Activated gamma-delta T cell (primary cell): ENCODE results near the gene GMPR2.
"Not testable (repeated sequence)": the region's sequence is repeated elsewhere in the genome, so short reads cannot be mapped to it uniquely, and the experiment has no call there.

ENCODE experiments used
- DNase-seq: peaks from one replicate; lab custom pipeline; 2025; lab: John Stamatoyannopoulos, UW

The GMPR2 gene

GRCh38 chr14:24202538-24202937 is 30.2 kb upstream of the GMPR2 start:
- not testable (repeated sequence) for DNase-seq

DNA sequence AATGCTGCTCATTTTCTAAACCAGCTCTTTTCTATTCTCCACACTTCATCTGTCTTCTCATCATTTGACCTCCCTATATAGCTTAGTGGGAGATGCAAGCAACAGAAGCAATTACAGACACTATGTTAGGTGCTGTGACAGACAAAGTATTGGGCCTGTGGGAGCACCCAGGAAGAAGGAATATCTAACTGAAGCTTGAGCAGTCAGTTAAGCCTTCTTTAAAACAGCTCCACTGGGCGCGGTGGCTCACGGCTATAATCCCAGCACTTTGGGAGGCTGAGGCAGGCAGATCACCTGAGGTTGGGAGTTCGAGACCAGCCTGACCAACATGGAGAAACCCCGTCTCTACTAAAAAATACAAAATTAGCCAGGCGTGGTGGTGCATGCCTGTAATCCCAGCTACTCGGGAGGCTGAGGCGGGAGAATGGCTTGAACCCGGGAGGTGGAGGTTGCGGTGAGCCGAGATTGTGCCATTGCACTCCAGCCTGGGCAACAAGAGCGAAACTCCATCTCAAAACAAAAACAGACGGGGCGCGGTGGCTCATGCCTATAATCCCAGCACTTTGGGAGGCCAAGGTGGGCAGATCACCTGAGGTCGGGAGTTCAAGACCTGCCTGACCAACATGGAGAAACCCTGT is 29.4 kb upstream of the GMPR2 start:
- not testable (repeated sequence) for DNase-seq

DNA sequence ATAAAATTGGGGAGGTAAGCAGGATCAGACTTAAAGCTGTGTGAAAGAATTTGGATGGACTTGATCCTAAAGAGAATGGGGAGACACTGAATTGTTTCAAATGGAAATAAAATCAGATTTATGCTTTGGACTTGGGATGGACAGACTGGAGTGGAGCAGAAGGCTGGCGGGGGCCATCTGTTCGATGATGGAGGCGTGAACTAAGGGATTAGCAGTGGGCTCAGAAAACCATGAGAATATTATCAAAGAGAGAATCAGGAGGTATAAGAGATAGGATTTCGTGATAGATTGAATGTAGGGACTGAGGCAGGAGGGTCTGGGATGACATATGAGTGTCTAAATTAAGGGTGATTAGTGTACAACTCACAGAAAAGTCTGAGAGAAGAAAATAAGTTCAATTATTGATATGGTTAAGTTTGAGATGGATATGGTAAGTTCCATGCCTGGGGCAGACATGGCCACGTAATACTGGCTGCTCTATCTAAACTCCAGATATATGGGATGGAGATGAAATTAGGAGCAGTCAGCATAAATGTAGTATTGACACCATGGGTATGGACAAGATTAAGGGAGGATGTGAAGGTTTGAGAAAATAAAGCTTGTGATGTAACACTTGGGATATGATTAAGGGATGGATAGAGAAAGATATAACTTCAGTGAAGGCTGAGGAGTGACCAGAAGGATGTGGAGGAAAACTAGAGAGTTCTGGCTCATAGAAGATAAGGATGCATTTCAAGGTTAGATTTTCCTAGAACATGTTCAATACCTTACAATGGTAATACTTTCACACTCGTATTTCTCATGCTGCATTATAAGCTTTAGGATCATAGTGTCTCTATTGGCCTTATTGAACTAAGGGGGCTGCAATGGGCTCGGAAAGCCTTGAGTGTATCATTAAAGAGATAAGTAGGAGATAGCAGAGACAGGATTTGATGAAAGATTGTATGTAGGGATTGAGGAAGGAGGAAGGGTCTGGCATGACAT is 28.3 kb upstream of the GMPR2 start:
- no peak for DNase-seq

DNA sequence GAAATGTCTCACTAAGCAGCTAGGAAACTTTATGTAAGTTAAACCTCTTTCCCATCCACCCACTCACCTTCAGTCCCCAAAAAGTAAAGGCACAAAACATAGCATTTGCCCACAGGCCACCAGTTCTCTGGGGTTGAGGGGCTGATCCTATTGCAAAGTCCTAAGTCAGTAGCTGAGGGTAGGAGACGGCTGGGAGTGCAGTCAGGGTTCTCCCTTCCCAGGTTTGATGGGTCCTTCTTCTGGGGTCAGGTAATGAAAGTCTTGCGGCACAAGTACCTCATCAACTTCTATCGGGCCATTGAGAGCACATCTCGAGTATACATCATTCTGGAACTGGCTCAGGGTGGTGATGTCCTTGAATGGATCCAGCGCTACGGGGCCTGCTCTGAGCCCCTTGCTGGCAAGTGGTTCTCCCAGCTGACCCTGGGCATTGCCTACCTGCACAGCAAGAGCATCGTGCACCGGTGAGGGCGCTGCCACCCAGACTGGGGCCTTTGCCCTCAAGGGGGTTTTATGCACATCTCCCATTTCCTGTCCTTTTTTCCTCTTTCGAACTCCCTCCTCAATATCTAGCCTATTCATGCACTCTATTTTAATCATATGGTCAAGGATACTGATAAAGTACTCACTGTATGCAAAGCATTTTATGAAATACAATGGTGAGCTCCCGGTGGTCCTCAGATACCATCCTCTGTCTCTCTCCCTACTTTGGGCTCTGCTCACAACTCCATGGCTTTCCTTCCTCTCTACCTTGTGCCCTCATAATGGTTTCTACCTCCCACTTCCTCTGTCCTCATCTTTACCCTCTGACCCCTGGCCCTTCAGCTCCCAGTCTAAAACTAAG is 26.2 kb upstream of the GMPR2 start:
- no peak for DNase-seq

- DNase-seq = no peak
Observed at GRCh38 chr14:24207104-24207551, 25.6 kb upstream of the GMPR2 start.

GRCh38 chr14:24207625-24208024 is 25.1 kb upstream of the GMPR2 start:
- DNase-seq = no peak

GRCh38 chr14:24211311-24211710 is 21.4 kb upstream of the GMPR2 start:
- no peak for DNase-seq

DNA sequence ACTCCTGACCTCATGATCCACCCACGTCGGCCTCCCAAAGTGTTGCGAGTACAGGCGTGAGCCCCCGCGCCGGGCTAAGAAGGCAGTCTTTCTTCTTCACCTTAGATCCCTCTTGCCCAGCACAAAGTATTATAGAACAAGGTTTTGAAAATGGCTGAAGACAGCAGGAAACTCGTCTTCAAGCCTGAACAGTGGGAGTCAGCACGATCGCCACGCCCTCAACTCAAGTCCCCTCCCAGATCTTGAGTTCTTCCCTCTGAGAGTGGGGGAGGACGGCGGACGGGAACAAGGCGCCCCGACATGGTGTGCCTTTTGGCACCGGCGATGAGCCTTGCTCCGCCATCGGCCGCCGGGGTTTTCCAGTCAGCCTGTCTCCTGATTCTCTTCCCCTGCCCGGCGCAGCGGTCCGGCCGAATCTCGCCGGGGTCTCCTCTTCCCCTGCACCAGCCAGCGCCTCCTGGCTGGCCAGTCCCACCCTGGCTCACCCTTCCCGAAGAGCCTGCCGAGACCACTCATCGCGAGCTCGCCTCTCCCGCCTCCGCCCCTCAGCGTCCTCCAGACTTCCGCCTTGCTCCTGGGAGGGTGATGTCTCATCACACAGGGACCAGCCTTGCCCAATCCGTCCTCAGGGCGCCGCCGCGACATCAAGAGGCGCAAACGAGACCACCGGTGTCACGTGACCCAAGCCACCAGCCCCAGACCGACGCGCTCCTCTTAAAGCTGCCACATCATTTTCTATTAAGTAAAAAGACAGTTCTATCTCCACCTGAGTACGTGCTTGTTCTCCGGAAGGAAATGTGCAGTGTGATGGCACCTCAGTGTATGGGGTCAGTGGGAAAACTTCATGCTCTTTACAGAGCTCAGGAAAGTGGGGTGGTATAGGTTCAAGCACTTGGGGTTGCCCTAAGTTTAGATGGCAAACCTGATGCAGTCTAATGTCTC is 19.5 kb upstream of the GMPR2 start, which contains the start of gene CHMP4A:
Gene CHMP4A, minus strand, starts transcription at position 565 of the 942 bp plus-strand sequence. Its CDS starts 49 bp downstream, at position 516.
- DNase-seq = peak; percentile 94

GRCh38 chr14:24213866-24214662 is 18.7 kb upstream of the GMPR2 start:
- DNase-seq = no peak

- peak; percentile 61 for DNase-seq
Observed at GRCh38 chr14:24215495-24216344, 17.0 kb upstream of the GMPR2 start, which contains the start of gene MDP1. Gene MDP1, minus strand, starts transcription at chr14:24216066. Its CDS starts 111 bp downstream, at chr14:24215955.

- no peak for DNase-seq
Observed at GRCh38 chr14:24216345-24216699, 16.4 kb upstream of the GMPR2 start.

DNA sequence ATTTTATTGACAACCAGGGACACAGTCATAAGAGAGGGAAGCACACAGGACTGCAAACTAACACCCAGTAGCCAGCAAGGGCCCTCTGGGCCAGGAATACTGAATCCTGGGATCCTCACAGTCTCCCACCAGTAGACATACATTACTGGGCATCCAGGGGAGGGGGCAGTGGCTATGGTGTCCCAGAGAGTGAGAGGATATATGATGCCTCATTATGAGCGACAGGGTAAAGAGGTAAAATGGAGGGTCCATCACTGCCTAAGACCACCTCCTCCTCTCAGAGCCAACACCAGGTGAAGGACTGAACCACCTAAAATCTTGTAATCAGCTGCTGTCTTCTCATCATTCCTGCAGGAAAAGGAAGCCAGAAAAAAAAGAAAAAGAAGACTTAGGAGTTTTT is 15.9 kb upstream of the GMPR2 start:
- not testable (repeated sequence) for DNase-seq

- no peak for DNase-seq
Observed at GRCh38 chr14:24219080-24219479, 13.6 kb upstream of the GMPR2 start.

GRCh38 chr14:24219521-24219920 is 13.2 kb upstream of the GMPR2 start:
- DNase-seq = no peak

DNA sequence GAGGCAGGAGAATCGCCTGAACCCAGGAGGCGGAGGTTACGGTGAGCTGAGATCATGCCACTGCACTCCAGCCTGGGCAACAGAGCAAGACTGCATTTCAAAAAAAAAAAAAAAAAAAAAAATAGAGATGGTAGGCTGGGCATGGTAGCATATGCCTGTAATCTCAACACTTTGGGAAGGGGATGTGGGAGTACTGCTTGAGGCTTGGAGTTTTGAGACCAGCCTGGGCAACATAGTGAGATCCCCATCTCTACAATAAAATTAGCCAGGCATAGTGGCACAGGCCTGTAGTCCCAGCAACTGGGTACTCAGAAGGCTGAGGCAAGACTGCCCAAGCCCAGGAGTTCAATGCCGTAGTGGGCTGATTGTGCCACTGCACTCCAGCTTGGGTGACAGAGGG is 9.7 kb upstream of the GMPR2 start:
- DNase-seq = not testable (repeated sequence)

DNA sequence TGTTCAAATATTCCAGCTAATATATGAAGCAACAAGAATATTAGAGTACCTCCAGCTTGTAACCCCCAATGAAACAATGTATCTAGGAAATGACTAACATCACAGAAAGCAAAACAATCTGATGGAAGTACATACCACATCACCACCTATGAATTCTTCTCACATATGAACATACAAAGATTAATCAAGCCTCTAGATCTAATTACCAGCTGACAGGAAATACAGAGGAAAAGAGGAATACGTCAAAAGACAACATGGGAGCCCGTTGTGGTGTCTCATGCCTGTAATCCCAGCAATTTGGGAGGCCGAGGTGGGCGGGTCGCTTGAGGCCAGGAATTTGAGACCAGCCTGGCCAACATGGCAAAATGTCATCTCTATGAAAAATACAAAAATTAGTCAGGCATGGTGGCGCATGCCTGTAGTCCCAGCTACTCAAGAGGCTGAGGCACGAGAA is 8.1 kb upstream of the GMPR2 start:
- DNase-seq = no peak

- no peak for DNase-seq
Observed at GRCh38 chr14:24226473-24226872, 6.3 kb upstream of the GMPR2 start.

- no peak for DNase-seq
Observed at GRCh38 chr14:24228902-24229301, 3.8 kb upstream of the GMPR2 start.
